Brain microvascular endothelial cell (primary cell): ENCODE data around the gene ABCD1.

Experiments used
- DNase-seq: peaks from one replicate; pipeline ENCODE4 v3.0.0-alpha.2; 2020
- H3K27ac ChIP-seq: fragments of 250-450 bp; sonication (Bioruptor Pico); 2 replicates; pipeline ENCODE4 v1.5.1; 2020; ENCODE audit warnings: mild to moderate bottlenecking, moderate library complexity
- H3K27me3 ChIP-seq: fragments of 250-450 bp; sonication (Bioruptor Pico); replicated peaks from 2 replicates; pipeline ENCODE4 v1.5.1; 2020; ENCODE audit warnings: mild to moderate bottlenecking
- H3K36me3 ChIP-seq: fragments of 250-450 bp; sonication (Bioruptor Pico); replicated peaks from 2 replicates; pipeline ENCODE4 v1.5.1; 2020; ENCODE audit warnings: mild to moderate bottlenecking
- H3K4me3 ChIP-seq: 2 replicates; pipeline ENCODE4 v1.5.1; 2011; ENCODE audit warnings: low read depth, mild to moderate bottlenecking, control low read depth, low read length, moderate library complexity
- in situ Hi-C: cut with HindIII; loops from 2 replicates; pipeline ENCODE4 v1.10.0; 2017; ENCODE audit warnings: low sequenced_read_pairs, low pct_ligation_motif_present
- TF ChIP-seq, protein P1 (sequence below): IDR thresholded peaks from 2 replicates; pipeline ENCODE4 v1.5.1; 2011; ENCODE audit warnings: low read depth, mild to moderate bottlenecking, moderate library complexity, low read length, control low read depth, inconsistent platforms; ENCODE audit errors: missing control alignments

The ABCD1 gene

GRCh38 chrX:153771415-153772315 lies 47.0 kb downstream of the ABCD1 start:
- no peaks in the 10 kb centered on the region for H3K27me3 ChIP-seq
- H3K36me3 ChIP-seq, result no peaks in the 10 kb centered on the region
- no peak overlapping the region for H3K27ac ChIP-seq
- in situ Hi-C loops, result no loop called here
- no peak for DNase-seq
- no peak overlapping the region for H3K4me3 ChIP-seq
- TF ChIP-seq, protein P1, sequence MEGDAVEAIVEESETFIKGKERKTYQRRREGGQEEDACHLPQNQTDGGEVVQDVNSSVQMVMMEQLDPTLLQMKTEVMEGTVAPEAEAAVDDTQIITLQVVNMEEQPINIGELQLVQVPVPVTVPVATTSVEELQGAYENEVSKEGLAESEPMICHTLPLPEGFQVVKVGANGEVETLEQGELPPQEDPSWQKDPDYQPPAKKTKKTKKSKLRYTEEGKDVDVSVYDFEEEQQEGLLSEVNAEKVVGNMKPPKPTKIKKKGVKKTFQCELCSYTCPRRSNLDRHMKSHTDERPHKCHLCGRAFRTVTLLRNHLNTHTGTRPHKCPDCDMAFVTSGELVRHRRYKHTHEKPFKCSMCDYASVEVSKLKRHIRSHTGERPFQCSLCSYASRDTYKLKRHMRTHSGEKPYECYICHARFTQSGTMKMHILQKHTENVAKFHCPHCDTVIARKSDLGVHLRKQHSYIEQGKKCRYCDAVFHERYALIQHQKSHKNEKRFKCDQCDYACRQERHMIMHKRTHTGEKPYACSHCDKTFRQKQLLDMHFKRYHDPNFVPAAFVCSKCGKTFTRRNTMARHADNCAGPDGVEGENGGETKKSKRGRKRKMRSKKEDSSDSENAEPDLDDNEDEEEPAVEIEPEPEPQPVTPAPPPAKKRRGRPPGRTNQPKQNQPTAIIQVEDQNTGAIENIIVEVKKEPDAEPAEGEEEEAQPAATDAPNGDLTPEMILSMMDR, result no peak

- no peak overlapping the region for H3K4me3 ChIP-seq
- in situ Hi-C loops, result no loop called here
- TF ChIP-seq, protein P1, result no peak
- DNase-seq, result no peak
- H3K27ac ChIP-seq, result no peak overlapping the region
- no peaks in the 10 kb centered on the region for H3K27me3 ChIP-seq
- no peaks in the 10 kb centered on the region for H3K36me3 ChIP-seq
Measured at GRCh38 chrX:153772316-153773217, 47.9 kb downstream of the ABCD1 start.

GRCh38 chrX:153773218-153773611 lies 48.6 kb downstream of the ABCD1 start:
- in situ Hi-C loops, result no loop called here
- TF ChIP-seq, protein P1, result no peak
- DNase-seq, result no peak
- no peak overlapping the region for H3K27ac ChIP-seq
- H3K4me3 ChIP-seq, result no peak overlapping the region
- no peaks in the 10 kb centered on the region for H3K27me3 ChIP-seq
- no peaks in the 10 kb centered on the region for H3K36me3 ChIP-seq

GRCh38 chrX:153773741-153774575 lies 49.3 kb downstream of the ABCD1 start:
- H3K36me3 ChIP-seq, result no peaks in the 10 kb centered on the region
- TF ChIP-seq, protein P1, result no peak
- DNase-seq, result no peak
- H3K27me3 ChIP-seq, result no peaks in the 10 kb centered on the region
- H3K4me3 ChIP-seq, result no peak overlapping the region
- no peak overlapping the region for H3K27ac ChIP-seq
- in situ Hi-C loops, result no loop called here

DNA sequence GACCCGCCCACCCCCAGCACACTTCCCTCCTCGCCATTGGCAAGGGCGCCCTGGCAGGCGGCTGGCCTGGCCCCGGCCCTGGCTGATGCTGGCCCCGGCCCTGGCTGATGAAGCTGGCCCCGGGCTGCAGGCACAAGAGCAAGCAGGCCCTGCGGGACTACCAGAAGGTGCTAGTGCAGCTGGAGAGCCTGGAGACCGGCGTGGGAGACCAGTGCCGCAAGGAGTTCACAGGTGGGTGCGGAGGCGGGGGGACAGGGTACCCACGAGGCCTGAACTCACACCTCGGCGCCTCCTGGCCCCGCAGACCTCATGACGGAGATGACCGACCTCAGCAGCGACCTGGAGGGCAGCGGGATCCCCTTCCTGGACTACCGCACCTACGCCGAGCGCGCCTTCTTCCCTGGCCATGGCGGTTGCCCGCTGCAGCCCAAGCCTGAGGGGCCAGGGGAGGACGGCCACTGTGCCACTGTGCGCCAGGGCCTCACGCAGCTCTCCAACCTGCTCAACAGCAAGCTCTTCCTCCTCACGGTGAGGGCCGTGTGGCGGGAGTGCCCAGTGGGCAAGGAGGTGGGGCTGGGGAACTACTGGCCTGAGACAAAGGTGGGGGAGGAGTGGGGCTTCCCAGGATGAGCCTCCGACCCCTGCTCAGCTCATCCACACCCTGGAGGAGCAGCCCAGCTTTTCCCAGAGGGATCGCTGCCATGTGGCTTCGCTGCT lies 50.1 kb downstream of the ABCD1 start:
- TF ChIP-seq, protein P1, result no peak
- no peaks in the 10 kb centered on the region for H3K27me3 ChIP-seq
- no peaks in the 10 kb centered on the region for H3K36me3 ChIP-seq
- no peak overlapping the region for H3K4me3 ChIP-seq
- H3K27ac ChIP-seq, result no peak overlapping the region
- DNase-seq, result no peak
- in situ Hi-C loops, result no loop called here
